Measurements from ENCODE around the gene SYPL2.

SYPL2 gene

GRCh38 chr1:109527846-109528695 is 61.7 kb downstream of the SYPL2 start:
- Histone ChIP-seq H3K4me1 (ENCODE audit: insufficient read depth, low read length) (peaks cover 4% of the 10 kb centered on the region; the same call in 1 of the 2 replicates), H3K36me3 (ENCODE audit: insufficient read depth, low read length) (no peaks in the 10 kb centered on the region), H3K9me3 (ENCODE audit: control insufficient read depth, insufficient read depth, low read length) (0 out of 2 replicates have a peak, but pooled peaks cover 4% of the 10 kb centered on the region), H3K9ac (ENCODE audit: low read depth, low read length) (no peak overlapping the region)

- peaks cover 4% of the 10 kb centered on the region; the same call in 1 of the 2 replicates for H3K4me1 ChIP-seq (ENCODE audit: insufficient read depth, low read length)
- no peak overlapping the region for H3K9ac ChIP-seq (ENCODE audit: low read depth, low read length)
- H3K9me3 ChIP-seq (ENCODE audit: control insufficient read depth, insufficient read depth, low read length): 0 out of 2 replicates have a peak, but pooled peaks cover 4% of the 10 kb centered on the region
- H3K36me3 ChIP-seq (ENCODE audit: insufficient read depth, low read length): no peaks in the 10 kb centered on the region
Observed at GRCh38 chr1:109528712-109529111, 62.4 kb downstream of the SYPL2 start.

DNA sequence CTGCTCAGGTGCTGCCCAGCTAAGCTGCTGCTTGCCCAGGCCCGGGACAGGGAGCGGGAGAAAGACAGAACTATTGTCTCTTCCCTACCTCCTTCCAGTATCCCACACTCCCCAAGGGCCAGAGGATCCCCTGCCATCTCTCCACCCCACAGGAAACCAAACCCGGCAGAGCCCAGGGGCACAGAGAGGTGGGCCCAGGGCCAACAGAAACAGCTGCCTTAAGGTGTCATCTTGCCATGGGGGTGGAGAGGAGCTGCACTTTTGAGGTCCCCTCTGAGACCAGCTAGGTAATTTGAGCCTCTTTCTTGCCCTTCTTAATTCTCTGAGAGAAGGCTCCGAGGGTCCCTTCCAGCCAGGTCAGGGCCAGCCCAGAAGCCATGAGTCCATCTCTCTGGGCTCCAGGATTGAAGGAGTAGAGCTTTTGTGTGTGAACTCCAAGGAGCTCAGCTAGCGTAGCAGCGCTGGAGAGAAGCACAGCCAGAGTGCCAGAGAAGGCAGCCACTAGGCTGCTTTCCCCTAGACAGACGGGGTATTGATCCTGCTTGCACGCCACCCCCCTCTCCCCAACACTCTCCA is 63.6 kb downstream of the SYPL2 start:
- H3K9ac ChIP-seq (ENCODE audit: low read depth, low read length): no peak overlapping the region
- no peaks in the 10 kb centered on the region for H3K9me3 ChIP-seq (ENCODE audit: control insufficient read depth, insufficient read depth, low read length)
- H3K4me1 ChIP-seq (ENCODE audit: insufficient read depth, low read length): peaks cover 4% of the 10 kb centered on the region; the same call in 1 of the 2 replicates
- no peaks in the 10 kb centered on the region for H3K36me3 ChIP-seq (ENCODE audit: insufficient read depth, low read length)

DNA sequence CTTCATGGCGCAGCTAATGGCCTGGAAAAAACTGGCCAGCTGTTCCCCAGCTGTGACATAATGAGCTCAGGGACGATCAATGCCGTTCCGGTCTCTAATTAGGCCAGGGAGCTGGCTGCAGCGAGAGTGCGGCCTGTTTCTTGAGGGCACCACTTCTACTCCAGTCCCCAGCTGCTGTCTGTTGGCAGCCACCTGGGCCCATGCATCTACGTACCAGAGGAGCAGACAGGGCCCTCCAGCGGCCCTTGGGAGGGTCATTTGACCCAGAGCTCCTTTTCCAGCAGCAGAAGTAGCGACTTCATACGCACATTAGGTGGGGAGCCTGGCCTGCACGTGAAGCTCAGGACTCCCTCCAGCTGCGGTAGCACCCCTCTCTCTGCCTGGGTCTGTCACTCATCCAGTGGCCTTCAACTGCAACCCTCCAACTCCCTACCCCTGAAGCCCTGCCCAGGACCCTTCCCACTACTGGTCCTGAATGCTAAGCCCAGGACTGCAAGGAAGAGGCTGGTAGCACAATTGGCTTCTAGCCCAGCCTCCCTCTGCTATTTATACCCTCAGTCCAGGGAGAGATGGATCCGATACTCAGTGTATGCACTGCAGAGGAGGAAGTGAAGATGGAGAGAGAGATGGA is 64.2 kb downstream of the SYPL2 start:
- no peaks in the 10 kb centered on the region for H3K9me3 ChIP-seq (ENCODE audit: control insufficient read depth, insufficient read depth, low read length)
- H3K9ac ChIP-seq (ENCODE audit: low read depth, low read length): no peak overlapping the region
- H3K4me1 ChIP-seq (ENCODE audit: insufficient read depth, low read length): peaks cover 4% of the 10 kb centered on the region; the same call in 1 of the 2 replicates

DNA sequence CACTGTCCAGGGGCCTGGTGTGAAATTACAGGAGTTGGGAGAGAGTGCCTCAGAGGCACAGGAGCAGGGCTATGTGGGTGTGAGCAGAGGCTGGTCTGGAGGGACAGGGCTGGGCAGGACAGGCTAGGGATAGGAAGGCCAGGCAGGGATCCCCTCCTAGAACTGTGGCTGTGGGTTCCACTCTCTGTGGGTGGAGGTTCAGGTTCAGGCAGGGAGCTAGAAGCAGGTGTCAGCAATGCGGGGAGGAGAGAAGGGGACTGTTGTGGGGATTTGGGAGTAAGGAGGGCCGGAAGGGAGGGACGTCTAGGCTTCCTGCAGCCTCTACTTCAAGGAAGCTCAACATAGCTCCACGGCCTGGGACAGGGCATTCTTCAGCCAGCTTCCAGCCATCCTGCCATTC is 65.0 kb downstream of the SYPL2 start:
- H3K4me1 ChIP-seq (ENCODE audit: insufficient read depth, low read length): peaks cover 4% of the 10 kb centered on the region; the same call in 1 of the 2 replicates
- no peaks in the 10 kb centered on the region for H3K36me3 ChIP-seq (ENCODE audit: insufficient read depth, low read length)
- H3K9ac ChIP-seq (ENCODE audit: low read depth, low read length): no peak overlapping the region
- no peaks in the 10 kb centered on the region for H3K9me3 ChIP-seq (ENCODE audit: control insufficient read depth, insufficient read depth, low read length)

More for the DNA sequence above, 64.2 kb downstream of the SYPL2 start:
- H3K36me3 ChIP-seq (ENCODE audit: insufficient read depth, low read length): no peaks in the 10 kb centered on the region
